ENCODE results near the gene CHMP3.

GRCh38 chr2:86566158-86566820 is 3.0 kb upstream of the CHMP3 start:
- no peak for TF ChIP-seq CTCF (IDR thresholded peaks at IDR 0.05)
- no peak for TF ChIP-seq POLR2A (IDR thresholded peaks at IDR 0.05)
